ENCODE results near the gene B3GNT2. TPM values are rescaled to one million over a fixed set of nuclear protein-coding genes. Genes with fewer than 3 reads are reported as not detected.
"Not testable (repeated sequence)": the region's sequence is repeated elsewhere in the genome, so short reads cannot be mapped to it uniquely, and the experiment has no call there.

Gene B3GNT2
- total and polyA plus RNA-seq, 2 of the 4 experiments (the other 2 are of a cell fraction) = 5.0 to 11.1 TPM

DNA sequence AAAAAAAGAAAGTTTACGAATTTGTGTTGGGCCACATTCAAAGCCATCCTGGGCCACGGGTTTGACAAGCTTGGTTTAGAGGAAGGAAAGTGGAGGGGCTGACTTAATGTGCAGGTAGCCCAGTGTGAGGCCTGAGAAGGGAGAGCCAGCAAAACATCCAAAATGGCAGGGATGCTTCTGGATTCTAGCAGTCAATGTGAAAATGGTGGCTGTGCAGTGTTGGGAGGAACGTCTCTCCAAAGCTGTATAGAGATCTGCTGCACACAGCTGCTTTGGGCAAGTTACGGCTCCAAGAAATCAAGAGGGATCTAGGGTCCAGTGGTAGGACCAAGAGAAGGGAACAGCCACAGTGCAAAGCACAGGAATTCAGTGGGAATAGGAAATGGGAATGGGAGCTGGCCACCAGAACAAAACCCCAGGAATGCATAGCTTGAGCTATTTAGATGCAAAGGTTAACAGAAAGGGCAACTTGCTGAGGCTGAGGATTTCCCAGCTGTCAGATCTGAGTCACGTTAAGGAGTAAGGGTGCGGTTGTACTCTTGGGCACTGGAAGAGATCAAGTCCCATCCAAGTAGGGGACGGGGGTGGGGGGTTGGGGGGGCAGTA lies 70.6 kb downstream of the B3GNT2 start (continued):
- TF ChIP-seq MAFK (IDR thresholded peaks at IDR 0.05; ENCODE audit: low read depth, low read length) = no peak

DNA sequence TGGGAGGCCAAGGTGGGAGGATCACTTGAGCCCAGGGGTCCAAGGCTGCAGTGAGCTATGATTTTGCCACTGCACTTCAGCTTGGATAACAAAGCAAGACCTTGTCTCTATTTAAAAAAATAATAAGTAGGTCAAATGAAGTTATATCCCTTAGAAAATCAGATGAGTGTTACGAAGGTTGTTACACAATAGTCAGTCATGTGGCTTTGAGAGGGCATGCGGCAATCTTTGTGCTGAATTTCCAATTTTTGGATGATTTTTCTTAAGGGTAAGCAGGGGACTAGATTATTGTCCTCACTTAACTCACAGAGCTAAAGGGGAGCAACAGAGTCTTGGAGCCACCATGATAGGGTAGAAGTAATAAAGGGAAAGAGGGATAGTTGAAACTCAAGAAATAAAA lies 71.8 kb downstream of the B3GNT2 start:
- no CpG with 5 or more reads among the region's 2 CpGs for WGBS, 2 experiments (ENCODE audit: extremely low coverage in 2 of 2, insufficient read length in 1 of 2)
- no peaks in the 10 kb centered on the region for H3K9me3 ChIP-seq (ENCODE audit: control insufficient read depth, insufficient read depth, low read length)
- no peak overlapping the region for H4K91ac ChIP-seq (ENCODE audit: insufficient read depth, low read depth, low read length)
- no peak overlapping the region for H3K14ac ChIP-seq (replicated peaks; ENCODE audit: low read depth, low read length)
- H3K23ac ChIP-seq (ENCODE audit: low read depth, low read length) = no peak overlapping the region
- H2AFZ ChIP-seq (replicated peaks; ENCODE audit: low read length, poor library complexity) = no peak overlapping the region
- H3K9me1 ChIP-seq (ENCODE audit: insufficient read depth, low read length) = no peaks in the 10 kb centered on the region
- H3K27me3 ChIP-seq (ENCODE audit: control insufficient read depth, insufficient read depth, low read length) = no peaks in the 10 kb centered on the region
- no peak overlapping the region for H2BK5ac ChIP-seq (ENCODE audit: low read depth, low read length, poor library complexity, severe bottlenecking)
- no peak overlapping the region for H3K4me3 ChIP-seq (ENCODE audit: insufficient read depth, low read depth, low read length)
- no peaks in the 10 kb centered on the region for H3K79me1 ChIP-seq (ENCODE audit: low read depth in 1 of 2, low read length in 2 of 2)
- CTCF ChIA-PET = no interaction called here
- H4K5ac ChIP-seq (ENCODE audit: low read depth, low read length) = no peak overlapping the region
- H3K4ac ChIP-seq (ENCODE audit: low read depth, low read length) = no peak overlapping the region
- H4K20me1 ChIP-seq (ENCODE audit: insufficient read depth, low read length) = no peaks in the 10 kb centered on the region
- H3K56ac ChIP-seq (ENCODE audit: extremely low read depth, insufficient read depth, low read length) = no peak overlapping the region
- no peak overlapping the region for H3K18ac ChIP-seq (ENCODE audit: low read depth, low read length)
- POLR2A ChIA-PET (ENCODE audit: unreplicated experiment) = no interaction called here
- no peaks in the 10 kb centered on the region for H3K36me3 ChIP-seq (ENCODE audit: control insufficient read depth, insufficient read depth, low read length)
- no peak overlapping the region for H2BK120ac ChIP-seq (ENCODE audit: low read depth, low read length)
- in situ Hi-C loops (cut with MboI; ENCODE audit: low sequenced_read_pairs) = no loop called here
- no peak overlapping the region for H3K27ac ChIP-seq (ENCODE audit: insufficient read depth, low read length)
- dilution Hi-C loops (cut with HindIII; ENCODE audit: low sequenced_read_pairs, unreplicated experiment) = no loop called here
- no peak overlapping the region for H2AK5ac ChIP-seq (ENCODE audit: low read depth, low read length)
- H3K9ac ChIP-seq (ENCODE audit: low read depth, low read length) = no peak overlapping the region
- H2BK20ac ChIP-seq (ENCODE audit: low read depth, low read length) = no peak overlapping the region
- TF ChIP-seq, protein P1, sequence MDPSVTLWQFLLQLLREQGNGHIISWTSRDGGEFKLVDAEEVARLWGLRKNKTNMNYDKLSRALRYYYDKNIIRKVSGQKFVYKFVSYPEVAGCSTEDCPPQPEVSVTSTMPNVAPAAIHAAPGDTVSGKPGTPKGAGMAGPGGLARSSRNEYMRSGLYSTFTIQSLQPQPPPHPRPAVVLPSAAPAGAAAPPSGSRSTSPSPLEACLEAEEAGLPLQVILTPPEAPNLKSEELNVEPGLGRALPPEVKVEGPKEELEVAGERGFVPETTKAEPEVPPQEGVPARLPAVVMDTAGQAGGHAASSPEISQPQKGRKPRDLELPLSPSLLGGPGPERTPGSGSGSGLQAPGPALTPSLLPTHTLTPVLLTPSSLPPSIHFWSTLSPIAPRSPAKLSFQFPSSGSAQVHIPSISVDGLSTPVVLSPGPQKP (IDR thresholded peaks at IDR 0.05; ENCODE audit: borderline replicate concordance, low read depth, low read length) = no peak
- 0 out of 2 replicates have a peak, but pooled peaks have one; percentile 33 for TF ChIP-seq CEBPB (IDR thresholded peaks at IDR 0.05; ENCODE audit: low read depth, low read length)
- no TSS peak for BruUV-seq (replicated peaks)
- no peak for ATAC-seq (ENCODE audit: low read depth)
- peaks cover 2% of the 10 kb centered on the region; the same call in 1 of the 2 replicates for H3K4me1 ChIP-seq (ENCODE audit: control insufficient read depth, insufficient read depth, low read length)
- no peak overlapping the region for H2AK9ac ChIP-seq (replicated peaks; ENCODE audit: low read depth, low read length, poor library complexity)
- intact Hi-C loops (cut with micrococcal nuclease) = no loop called here
- H3K4me2 ChIP-seq (ENCODE audit: low read depth, low read length) = no peak overlapping the region
- DNase-seq = no peak
- H4K8ac ChIP-seq (ENCODE audit: low read depth in 2 of 2, low read length in 2 of 2) = no peak overlapping the region
- H2BK15ac ChIP-seq (ENCODE audit: low read depth, low read length) = no peak overlapping the region

DNA sequence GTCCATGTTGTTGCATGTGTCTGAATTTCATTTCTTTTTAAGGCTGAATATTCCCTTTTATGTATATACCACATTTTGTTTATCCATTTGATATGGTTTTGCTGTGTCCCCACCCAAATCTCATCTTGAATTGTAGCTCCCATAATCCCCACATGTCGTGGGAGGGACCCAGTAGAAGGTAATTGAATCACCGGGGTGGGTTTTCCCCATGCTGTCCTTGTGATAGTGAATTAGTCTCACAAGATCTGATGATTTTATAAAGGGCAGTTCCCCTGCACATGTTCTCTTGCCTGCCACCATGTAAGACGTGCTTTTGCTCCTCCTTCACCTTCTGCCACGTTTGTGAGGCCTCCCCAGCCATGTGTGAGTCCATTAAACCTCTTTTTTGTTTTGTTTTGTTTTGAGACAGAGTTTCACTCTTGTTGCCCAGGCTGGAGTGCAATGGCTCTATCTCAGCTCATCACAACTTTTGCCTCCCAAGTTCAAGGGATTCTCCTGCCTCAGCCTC lies 72.8 kb downstream of the B3GNT2 start:
- H3K79me1 ChIP-seq (ENCODE audit: low read depth in 1 of 2, low read length in 2 of 2); H2BK120ac ChIP-seq (ENCODE audit: low read depth, low read length); H3K4me1 ChIP-seq (ENCODE audit: control insufficient read depth, insufficient read depth, low read length); in situ Hi-C loops (cut with MboI; ENCODE audit: low sequenced_read_pairs); H3K27ac ChIP-seq (ENCODE audit: insufficient read depth, low read length); H3K27me3 ChIP-seq (ENCODE audit: control insufficient read depth, insufficient read depth, low read length); H2BK20ac ChIP-seq (ENCODE audit: low read depth, low read length); H3K56ac ChIP-seq (ENCODE audit: extremely low read depth, insufficient read depth, low read length); H2AK9ac ChIP-seq (replicated peaks; ENCODE audit: low read depth, low read length, poor library complexity); BruUV-seq (replicated peaks); ATAC-seq (ENCODE audit: low read depth); H4K20me1 ChIP-seq (ENCODE audit: insufficient read depth, low read length); H3K4ac ChIP-seq (ENCODE audit: low read depth, low read length); H3K18ac ChIP-seq (ENCODE audit: low read depth, low read length); H2AK5ac ChIP-seq (ENCODE audit: low read depth, low read length); CTCF ChIA-PET; H2BK5ac ChIP-seq (ENCODE audit: low read depth, low read length, poor library complexity, severe bottlenecking); DNase-seq; H4K8ac ChIP-seq (ENCODE audit: low read depth in 2 of 2, low read length in 2 of 2); H3K9me3 ChIP-seq (ENCODE audit: control insufficient read depth, insufficient read depth, low read length); H3K9me1 ChIP-seq (ENCODE audit: insufficient read depth, low read length); H3K36me3 ChIP-seq (ENCODE audit: control insufficient read depth, insufficient read depth, low read length); H3K9ac ChIP-seq (ENCODE audit: low read depth, low read length); H3K23ac ChIP-seq (ENCODE audit: low read depth, low read length); H4K91ac ChIP-seq (ENCODE audit: insufficient read depth, low read depth, low read length); H3K4me2 ChIP-seq (ENCODE audit: low read depth, low read length); H4K5ac ChIP-seq (ENCODE audit: low read depth, low read length); H2AFZ ChIP-seq (replicated peaks; ENCODE audit: low read length, poor library complexity); H3K4me3 ChIP-seq (ENCODE audit: insufficient read depth, low read depth, low read length); dilution Hi-C loops (cut with HindIII; ENCODE audit: low sequenced_read_pairs, unreplicated experiment); POLR2A ChIA-PET (ENCODE audit: unreplicated experiment); intact Hi-C loops (cut with micrococcal nuclease); H3K14ac ChIP-seq (replicated peaks; ENCODE audit: low read depth, low read length); H2BK15ac ChIP-seq (ENCODE audit: low read depth, low read length): not testable (repeated sequence)
- WGBS, 2 experiments (ENCODE audit: extremely low coverage in 2 of 2, insufficient read length in 1 of 2) = no CpG with 5 or more reads among the region's 4 CpGs
